Fibroblast of lung (primary cell): Measurements from ENCODE around the gene MYL10.

Source experiments
- EZH2 ChIP-seq: IDR thresholded peaks from 2 replicates; pipeline ENCODE4 v1.5.1; 2012; ENCODE audit warnings: low read length, control low read depth, mild to moderate bottlenecking; ENCODE audit errors: missing control alignments
- TF ChIP-seq, protein P1 (sequence below), 2 donors: IDR thresholded peaks in 1 of 2; conservative IDR thresholded peaks in 1 of 2; 1 replicate in 1 of 2; 2 replicates in 1 of 2; pipeline ENCODE4 v1.5.1; 2011 to 2012; ENCODE audit warnings: low read length in 2 of 2, control low read depth in 1 of 2, inconsistent platforms in 1 of 2, low read depth in 1 of 2, mild to moderate bottlenecking in 1 of 2

DNA sequence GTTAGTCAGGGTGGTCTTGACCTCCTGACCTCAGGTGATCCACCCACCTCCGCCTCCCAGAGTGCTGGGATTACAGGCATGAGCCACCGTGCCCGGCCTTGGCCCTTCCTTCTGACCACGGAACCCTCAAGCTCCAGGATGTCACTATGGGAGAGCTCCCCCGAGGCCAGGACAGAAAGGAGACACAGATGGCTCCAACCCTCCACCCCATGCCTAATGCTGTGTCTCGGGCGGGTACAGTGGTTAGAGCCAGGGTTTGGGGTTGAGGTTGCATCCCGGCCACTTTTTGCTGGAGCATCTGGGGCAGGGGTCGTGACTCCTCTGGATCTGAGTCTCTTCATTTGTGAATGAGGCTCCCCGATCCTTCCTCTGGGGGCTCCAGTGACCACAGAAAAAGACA is 8.1 kb downstream of the MYL10 start:
- TF ChIP-seq, protein P1, sequence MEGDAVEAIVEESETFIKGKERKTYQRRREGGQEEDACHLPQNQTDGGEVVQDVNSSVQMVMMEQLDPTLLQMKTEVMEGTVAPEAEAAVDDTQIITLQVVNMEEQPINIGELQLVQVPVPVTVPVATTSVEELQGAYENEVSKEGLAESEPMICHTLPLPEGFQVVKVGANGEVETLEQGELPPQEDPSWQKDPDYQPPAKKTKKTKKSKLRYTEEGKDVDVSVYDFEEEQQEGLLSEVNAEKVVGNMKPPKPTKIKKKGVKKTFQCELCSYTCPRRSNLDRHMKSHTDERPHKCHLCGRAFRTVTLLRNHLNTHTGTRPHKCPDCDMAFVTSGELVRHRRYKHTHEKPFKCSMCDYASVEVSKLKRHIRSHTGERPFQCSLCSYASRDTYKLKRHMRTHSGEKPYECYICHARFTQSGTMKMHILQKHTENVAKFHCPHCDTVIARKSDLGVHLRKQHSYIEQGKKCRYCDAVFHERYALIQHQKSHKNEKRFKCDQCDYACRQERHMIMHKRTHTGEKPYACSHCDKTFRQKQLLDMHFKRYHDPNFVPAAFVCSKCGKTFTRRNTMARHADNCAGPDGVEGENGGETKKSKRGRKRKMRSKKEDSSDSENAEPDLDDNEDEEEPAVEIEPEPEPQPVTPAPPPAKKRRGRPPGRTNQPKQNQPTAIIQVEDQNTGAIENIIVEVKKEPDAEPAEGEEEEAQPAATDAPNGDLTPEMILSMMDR (conservative IDR thresholded peaks at IDR 0.05 in 1 of 2, IDR thresholded peaks at IDR 0.05 in 1 of 2; ENCODE audit: low read depth in 1 of 2, low read length in 2 of 2): no peak
- no peak for TF ChIP-seq EZH2
